ENCODE measurements around the gene PIK3R1.

Gene PIK3R1

DNA sequence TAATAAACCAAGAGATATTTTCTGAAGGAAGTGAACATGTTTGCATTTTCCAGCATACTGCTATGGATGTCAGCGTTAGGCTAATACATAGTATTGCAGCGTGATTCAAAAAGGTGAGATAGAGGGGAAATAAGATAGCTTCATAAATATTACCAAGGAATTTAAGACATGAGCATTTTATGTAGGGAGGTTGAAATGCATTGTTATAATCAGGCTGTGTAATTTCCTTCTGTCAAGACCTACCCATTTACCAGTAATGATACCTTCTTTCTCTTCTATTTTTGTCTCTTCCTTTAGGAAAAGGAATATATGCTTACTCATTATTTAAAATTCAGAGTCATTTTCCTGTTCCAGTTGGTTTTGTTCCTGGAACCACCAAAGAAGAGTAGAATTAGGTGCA, 33.3 kb downstream of the PIK3R1 start:
- H3K4me1 ChIP-seq (ENCODE audit: control insufficient read depth in 2 of 2, insufficient read depth in 2 of 2, low read length in 2 of 2): peaks cover 3 to 19% of the 10 kb centered on the region in 2 donors
- H3K9ac ChIP-seq (ENCODE audit: low read depth in 1 of 2, low read length in 2 of 2): no peak overlapping the region
- H3K36me3 ChIP-seq (ENCODE audit: control insufficient read depth in 2 of 2, insufficient read depth in 2 of 2, low read length in 2 of 2): no peaks in the 10 kb centered on the region
- H3K27ac ChIP-seq (ENCODE audit: low read depth in 2 of 2, low read length in 2 of 2): no peak overlapping the region
- H3K9me3 ChIP-seq (ENCODE audit: control insufficient read depth in 2 of 2, low read length in 2 of 2): no peaks in the 10 kb centered on the region
- no peak overlapping the region for H3K4me3 ChIP-seq (ENCODE audit: low read length in 2 of 2)
- H3K27me3 ChIP-seq (ENCODE audit: control insufficient read depth in 2 of 2, insufficient read depth in 2 of 2, low read length in 2 of 2): no peaks in the 10 kb centered on the region

DNA sequence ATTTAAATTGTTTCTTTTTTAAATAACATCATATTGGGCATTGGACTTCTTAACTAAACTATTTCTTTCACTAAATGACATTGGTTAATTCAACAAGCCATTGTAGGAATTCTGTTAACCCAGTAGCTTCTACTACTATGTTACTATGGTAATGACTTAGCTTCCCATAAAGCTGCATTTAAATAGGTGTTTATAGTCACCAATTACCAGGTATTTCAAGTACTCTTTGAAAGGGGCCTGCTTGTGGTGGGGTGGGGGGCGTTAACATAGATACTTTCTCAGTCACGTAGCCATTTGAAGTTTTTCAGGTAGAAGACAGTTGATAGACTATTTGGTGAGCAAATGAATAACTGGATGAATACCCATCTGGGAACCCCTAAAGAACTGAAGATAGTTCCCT, 34.0 kb downstream of the PIK3R1 start:
- Histone ChIP-seq H3K27me3 (ENCODE audit: control insufficient read depth in 2 of 2, insufficient read depth in 2 of 2, low read length in 2 of 2) (no peaks in the 10 kb centered on the region), H3K27ac (ENCODE audit: low read depth in 2 of 2, low read length in 2 of 2) (no peak overlapping the region), H3K36me3 (ENCODE audit: control insufficient read depth in 2 of 2, insufficient read depth in 2 of 2, low read length in 2 of 2) (no peaks in the 10 kb centered on the region), H3K4me3 (ENCODE audit: low read length in 2 of 2) (no peak overlapping the region), H3K4me1 (ENCODE audit: control insufficient read depth in 2 of 2, insufficient read depth in 2 of 2, low read length in 2 of 2) (peaks cover 3 to 19% of the 10 kb centered on the region in 2 donors), H3K9me3 (ENCODE audit: control insufficient read depth in 2 of 2, low read length in 2 of 2) (no peaks in the 10 kb centered on the region), H3K9ac (ENCODE audit: low read depth in 1 of 2, low read length in 2 of 2) (no peak overlapping the region)

DNA sequence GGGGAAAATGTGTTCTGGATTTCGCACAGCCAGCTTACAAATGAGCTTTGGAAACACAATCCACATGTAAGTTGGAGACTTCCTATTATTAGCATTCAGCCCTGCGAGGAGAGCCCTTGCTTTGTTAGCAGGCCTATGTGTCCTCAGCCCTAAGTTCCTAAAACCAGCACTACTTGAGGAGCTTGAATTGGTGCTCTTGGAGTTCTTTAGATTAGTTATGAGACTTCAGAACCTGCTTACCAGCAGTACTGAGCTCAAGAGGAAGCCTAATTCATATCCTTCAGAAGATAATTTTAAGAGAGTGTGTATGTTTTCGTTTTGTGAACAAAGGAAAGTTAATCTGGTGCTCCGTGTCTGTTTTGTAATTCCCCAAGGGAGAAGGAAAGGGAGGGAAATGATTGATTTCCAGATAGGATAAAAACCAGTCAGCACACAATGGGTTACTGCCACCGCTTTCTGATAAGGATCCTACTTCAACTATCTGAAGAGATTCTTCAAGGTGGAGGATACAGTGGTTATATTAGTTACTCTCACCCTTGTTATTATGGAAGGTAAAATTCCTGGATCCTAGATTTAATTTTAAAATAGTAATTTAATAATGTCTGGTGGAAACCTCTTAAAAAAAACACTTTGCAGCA, 35.2 kb downstream of the PIK3R1 start:
- no peaks in the 10 kb centered on the region for H3K36me3 ChIP-seq (ENCODE audit: control insufficient read depth in 2 of 2, insufficient read depth in 2 of 2, low read length in 2 of 2)
- H3K4me3 ChIP-seq (ENCODE audit: low read length in 2 of 2): no peak overlapping the region
- H3K27ac ChIP-seq (ENCODE audit: low read depth in 2 of 2, low read length in 2 of 2): peak overlapping the region in 1 of 2 donors; percentile 17
- H3K27me3 ChIP-seq (ENCODE audit: control insufficient read depth in 2 of 2, insufficient read depth in 2 of 2, low read length in 2 of 2): no peaks in the 10 kb centered on the region
- H3K9ac ChIP-seq (ENCODE audit: low read depth in 1 of 2, low read length in 2 of 2): no peak overlapping the region
- no peaks in the 10 kb centered on the region for H3K9me3 ChIP-seq (ENCODE audit: control insufficient read depth in 2 of 2, low read length in 2 of 2)
- peaks cover 3 to 19% of the 10 kb centered on the region in 2 donors for H3K4me1 ChIP-seq (ENCODE audit: control insufficient read depth in 2 of 2, insufficient read depth in 2 of 2, low read length in 2 of 2)

DNA sequence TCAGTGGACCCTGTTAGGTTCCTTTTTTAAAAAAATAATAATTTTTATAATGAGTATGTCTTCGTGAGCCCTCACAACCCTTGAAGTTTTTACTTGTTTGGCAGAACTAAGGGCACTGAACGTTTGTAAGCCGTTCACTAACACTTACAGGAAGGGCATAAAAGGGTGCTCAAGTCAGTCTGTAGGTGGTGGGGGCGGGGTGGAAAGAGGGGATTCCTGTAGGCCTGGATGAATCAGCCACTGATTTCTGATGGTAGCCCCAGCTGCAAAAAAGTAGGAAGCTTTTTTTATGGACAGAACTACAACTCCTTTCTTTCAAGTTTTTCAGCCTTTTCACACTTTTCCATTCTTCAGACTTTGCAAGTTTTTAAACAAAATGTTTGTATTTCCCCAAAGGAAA, 35.8 kb downstream of the PIK3R1 start:
- H3K27me3 ChIP-seq (ENCODE audit: control insufficient read depth in 2 of 2, insufficient read depth in 2 of 2, low read length in 2 of 2): no peaks in the 10 kb centered on the region
- no peaks in the 10 kb centered on the region for H3K9me3 ChIP-seq (ENCODE audit: control insufficient read depth in 2 of 2, low read length in 2 of 2)
- H3K4me1 ChIP-seq (ENCODE audit: control insufficient read depth in 2 of 2, insufficient read depth in 2 of 2, low read length in 2 of 2): peaks cover 3 to 19% of the 10 kb centered on the region in 2 donors
- no peaks in the 10 kb centered on the region for H3K36me3 ChIP-seq (ENCODE audit: control insufficient read depth in 2 of 2, insufficient read depth in 2 of 2, low read length in 2 of 2)
- no peak overlapping the region for H3K4me3 ChIP-seq (ENCODE audit: low read length in 2 of 2)
- peak overlapping the region in 1 of 2 donors; percentile 12 for H3K9ac ChIP-seq (ENCODE audit: low read depth in 1 of 2, low read length in 2 of 2)
- no peak overlapping the region for H3K27ac ChIP-seq (ENCODE audit: low read depth in 2 of 2, low read length in 2 of 2)

DNA sequence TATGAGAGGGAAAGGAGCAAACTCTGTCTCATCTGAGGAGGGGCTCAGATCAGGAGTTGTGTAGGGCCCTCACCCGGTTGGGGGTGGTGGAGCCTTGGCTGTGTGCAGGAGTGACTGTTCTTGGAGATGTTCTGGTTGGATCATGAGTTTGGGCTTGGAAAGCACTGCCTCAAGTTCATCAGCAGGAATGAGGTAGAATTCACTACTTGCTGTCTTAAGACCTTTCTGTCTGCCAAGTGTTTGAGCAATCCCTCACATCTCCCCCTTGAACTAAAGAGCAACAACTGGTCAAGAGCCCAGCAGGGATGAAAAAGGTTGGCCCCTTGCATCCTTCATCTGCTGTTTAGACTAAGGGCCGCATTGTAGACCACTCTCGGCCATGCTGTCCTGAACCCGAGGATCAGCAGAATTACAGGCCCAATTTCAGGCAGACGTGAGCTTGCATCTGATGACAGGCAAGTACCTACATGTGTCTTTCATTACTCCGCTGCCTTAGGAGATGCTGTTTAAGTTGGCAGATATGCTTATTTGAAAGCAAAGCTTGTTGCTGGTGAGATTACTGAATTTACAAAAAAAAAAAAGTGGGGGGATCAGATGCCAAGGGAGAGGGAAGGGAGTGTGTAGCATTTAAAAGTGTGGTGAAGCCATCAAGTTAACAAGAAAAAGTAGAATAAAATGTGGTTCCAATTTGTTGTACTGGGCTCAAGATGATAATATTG, 36.4 kb downstream of the PIK3R1 start:
- Histone ChIP-seq H3K9me3 (ENCODE audit: control insufficient read depth in 2 of 2, low read length in 2 of 2) (no peaks in the 10 kb centered on the region), H3K36me3 (ENCODE audit: control insufficient read depth in 2 of 2, insufficient read depth in 2 of 2, low read length in 2 of 2) (no peaks in the 10 kb centered on the region), H3K4me1 (ENCODE audit: control insufficient read depth in 2 of 2, insufficient read depth in 2 of 2, low read length in 2 of 2) (peaks cover 3 to 19% of the 10 kb centered on the region in 2 donors), H3K9ac (ENCODE audit: low read depth in 1 of 2, low read length in 2 of 2) (no peak overlapping the region), H3K27me3 (ENCODE audit: control insufficient read depth in 2 of 2, insufficient read depth in 2 of 2, low read length in 2 of 2) (no peaks in the 10 kb centered on the region), H3K27ac (ENCODE audit: low read depth in 2 of 2, low read length in 2 of 2) (no peak overlapping the region), H3K4me3 (ENCODE audit: low read length in 2 of 2) (no peak overlapping the region)

DNA sequence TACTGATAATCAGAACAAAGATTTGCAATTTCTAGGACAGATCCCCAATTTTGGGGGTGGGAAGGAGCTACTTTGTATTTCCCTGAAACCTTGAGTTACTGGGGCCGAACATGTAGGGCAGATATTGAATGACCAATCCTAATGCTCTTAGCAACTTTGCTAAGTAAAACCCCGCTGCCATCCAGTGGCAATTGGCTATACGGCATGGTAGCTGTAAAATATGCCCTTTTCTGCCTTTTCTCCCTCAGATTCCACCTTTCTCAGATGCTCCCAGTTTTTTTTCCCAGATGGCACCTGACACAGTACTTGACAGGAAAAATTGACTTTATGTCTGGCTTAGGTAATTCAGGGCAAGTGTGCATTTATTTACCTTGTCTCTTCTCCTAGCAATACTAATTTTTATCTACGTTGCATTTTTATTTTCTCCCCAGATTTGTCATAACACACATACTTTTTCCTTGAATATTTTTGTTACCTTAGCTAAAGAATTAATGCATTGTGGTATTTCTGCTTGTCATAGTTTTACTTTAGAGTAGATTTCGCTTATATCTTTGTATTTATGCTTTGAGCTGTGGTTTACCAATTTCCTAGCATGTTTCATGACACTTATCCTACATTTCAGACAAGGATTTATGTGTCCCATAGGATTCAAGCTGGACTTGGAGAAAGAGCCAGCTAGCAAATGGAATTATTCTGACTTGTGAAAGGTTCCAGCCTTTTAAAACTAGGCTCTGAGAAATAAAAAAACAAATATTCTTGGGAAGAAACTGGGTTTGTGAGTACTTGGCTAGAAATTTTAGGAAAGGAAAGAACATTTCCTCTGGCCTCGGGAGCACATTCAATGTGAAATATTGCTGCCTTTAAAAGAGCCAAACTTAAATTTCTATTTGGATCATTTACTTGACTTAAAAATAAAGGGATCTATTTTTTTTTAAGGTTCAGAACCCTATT, 37.4 kb downstream of the PIK3R1 start:
- Histone ChIP-seq H3K27ac (ENCODE audit: low read depth in 2 of 2, low read length in 2 of 2) (peak overlapping the region in 1 of 2 donors; percentile 7), H3K36me3 (ENCODE audit: control insufficient read depth in 2 of 2, insufficient read depth in 2 of 2, low read length in 2 of 2) (no peaks in the 10 kb centered on the region), H3K4me3 (ENCODE audit: low read length in 2 of 2) (no peak overlapping the region), H3K27me3 (ENCODE audit: control insufficient read depth in 2 of 2, insufficient read depth in 2 of 2, low read length in 2 of 2) (no peaks in the 10 kb centered on the region), H3K9ac (ENCODE audit: low read depth in 1 of 2, low read length in 2 of 2) (peak overlapping the region in 1 of 2 donors; percentile 10), H3K4me1 (ENCODE audit: control insufficient read depth in 2 of 2, insufficient read depth in 2 of 2, low read length in 2 of 2) (peaks cover 3 to 19% of the 10 kb centered on the region in 2 donors), H3K9me3 (ENCODE audit: control insufficient read depth in 2 of 2, low read length in 2 of 2) (no peaks in the 10 kb centered on the region)

DNA sequence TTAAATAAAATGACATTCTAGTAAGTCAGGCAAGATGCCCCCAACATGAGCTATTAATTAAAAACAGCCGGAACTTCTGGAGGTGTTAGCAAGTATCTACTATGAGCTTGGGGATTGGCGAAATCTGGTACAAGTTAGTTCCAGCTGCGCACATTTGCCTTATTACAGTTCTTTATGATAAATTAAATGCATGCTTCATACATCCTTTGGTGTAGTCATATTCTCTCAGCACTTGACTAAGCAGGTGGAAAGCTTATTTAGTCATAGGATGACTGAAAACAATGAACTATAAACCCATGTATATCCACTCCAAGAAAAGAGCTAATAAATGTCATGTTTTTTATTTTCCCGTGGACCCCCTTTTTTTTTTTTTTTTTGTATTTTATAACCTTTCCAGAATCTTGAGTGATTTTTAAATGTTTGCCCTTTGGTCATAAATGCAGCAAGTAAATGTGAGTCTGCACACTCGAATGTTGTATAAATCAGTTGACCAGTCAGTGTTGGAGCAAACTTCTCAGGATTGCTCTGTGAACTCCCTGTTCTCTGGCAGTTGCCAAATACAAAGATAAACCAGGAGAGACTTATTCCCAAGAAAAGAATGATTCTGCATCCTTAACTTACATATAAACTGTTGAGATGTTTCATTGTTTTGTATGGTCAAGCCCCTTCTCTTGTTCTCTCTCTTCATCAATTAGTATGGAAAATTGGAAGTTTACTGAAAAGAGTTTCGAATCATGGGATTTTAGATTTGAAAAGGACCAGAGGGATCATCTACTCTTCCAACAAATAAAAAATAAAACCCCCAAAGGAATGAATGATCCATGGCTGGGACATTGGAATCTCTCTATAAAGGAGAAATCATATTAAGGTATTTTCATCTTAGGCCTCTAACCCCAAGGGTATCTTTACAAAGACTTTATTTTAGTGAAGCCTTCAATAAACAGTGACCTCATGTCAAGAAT, 38.3 kb downstream of the PIK3R1 start:
- Histone ChIP-seq H3K36me3 (ENCODE audit: control insufficient read depth in 2 of 2, insufficient read depth in 2 of 2, low read length in 2 of 2) (peaks cover 0 to 2% of the 10 kb centered on the region in 2 donors), H3K4me1 (ENCODE audit: control insufficient read depth in 2 of 2, insufficient read depth in 2 of 2, low read length in 2 of 2) (peaks cover 3 to 14% of the 10 kb centered on the region in 2 donors), H3K4me3 (ENCODE audit: low read length in 2 of 2) (no peak overlapping the region), H3K27ac (ENCODE audit: low read depth in 2 of 2, low read length in 2 of 2) (no peak overlapping the region), H3K9me3 (ENCODE audit: control insufficient read depth in 2 of 2, low read length in 2 of 2) (no peaks in the 10 kb centered on the region), H3K9ac (ENCODE audit: low read depth in 1 of 2, low read length in 2 of 2) (no peak overlapping the region), H3K27me3 (ENCODE audit: control insufficient read depth in 2 of 2, insufficient read depth in 2 of 2, low read length in 2 of 2) (no peaks in the 10 kb centered on the region)

DNA sequence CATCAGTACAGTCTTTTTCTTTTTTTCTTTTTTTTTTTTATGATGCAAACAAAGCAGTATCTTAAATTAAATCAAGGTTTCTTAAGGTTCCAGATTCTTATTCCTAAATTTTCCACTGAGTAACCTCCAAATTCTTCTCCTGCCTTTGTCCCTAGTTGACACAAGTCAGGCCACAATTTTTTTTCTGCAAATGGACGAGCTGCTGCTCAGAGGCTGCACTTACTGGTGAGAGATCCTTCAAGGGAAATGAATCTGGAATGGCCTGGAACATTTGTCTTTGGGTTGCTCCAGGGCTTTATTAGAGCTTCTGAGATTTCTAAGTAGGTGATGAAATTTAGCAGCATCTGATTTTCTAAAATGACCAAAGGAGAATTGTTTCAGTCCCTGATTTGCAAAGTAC, 39.3 kb downstream of the PIK3R1 start:
- H3K9ac ChIP-seq (ENCODE audit: low read depth in 1 of 2, low read length in 2 of 2): no peak overlapping the region
- H3K4me3 ChIP-seq (ENCODE audit: low read length in 2 of 2): no peak overlapping the region
- H3K36me3 ChIP-seq (ENCODE audit: control insufficient read depth in 2 of 2, insufficient read depth in 2 of 2, low read length in 2 of 2): peaks cover 0 to 2% of the 10 kb centered on the region in 2 donors
- H3K4me1 ChIP-seq (ENCODE audit: control insufficient read depth in 2 of 2, insufficient read depth in 2 of 2, low read length in 2 of 2): peaks cover 3 to 13% of the 10 kb centered on the region in 2 donors
- H3K27me3 ChIP-seq (ENCODE audit: control insufficient read depth in 2 of 2, insufficient read depth in 2 of 2, low read length in 2 of 2): no peaks in the 10 kb centered on the region
- no peak overlapping the region for H3K27ac ChIP-seq (ENCODE audit: low read depth in 2 of 2, low read length in 2 of 2)
- H3K9me3 ChIP-seq (ENCODE audit: control insufficient read depth in 2 of 2, low read length in 2 of 2): no peaks in the 10 kb centered on the region

DNA sequence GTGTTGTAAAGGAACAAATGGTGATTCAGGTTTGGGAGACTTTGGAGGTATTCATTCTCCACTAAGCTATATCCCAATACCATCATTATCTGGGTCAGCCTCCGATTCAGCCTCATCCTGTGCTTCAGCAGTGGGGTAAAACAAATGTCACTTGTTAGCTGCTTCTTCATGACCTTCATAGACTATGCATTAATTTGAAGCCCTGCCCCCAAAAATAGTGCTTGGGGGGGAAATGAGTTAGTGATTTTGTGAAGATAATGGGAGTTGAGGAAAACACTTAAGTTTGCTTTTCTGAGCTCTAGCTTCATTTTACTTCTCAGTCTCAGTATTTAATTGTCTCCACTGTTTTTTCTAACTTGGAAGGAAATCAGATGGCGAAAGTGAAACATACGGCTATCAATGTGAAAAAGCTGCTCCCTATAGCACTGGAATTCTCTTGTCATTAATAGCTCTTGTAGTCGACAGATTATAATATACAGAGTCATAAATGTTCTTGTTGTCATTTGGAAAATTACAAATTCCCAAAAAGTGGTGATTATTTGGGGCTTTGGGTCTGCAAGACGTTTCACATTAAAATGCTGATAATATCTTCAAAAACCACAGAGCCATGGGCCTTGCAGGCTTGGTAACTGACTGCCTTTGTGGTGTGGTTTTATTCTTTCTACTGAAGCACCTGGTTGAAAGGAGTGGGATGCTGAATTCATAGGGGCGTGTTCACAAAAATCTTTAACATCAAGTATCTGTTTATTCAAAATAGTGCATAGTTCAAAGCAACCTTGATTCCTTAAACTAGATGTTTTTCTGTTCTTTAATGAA, 40.0 kb downstream of the PIK3R1 start:
- H3K36me3 ChIP-seq (ENCODE audit: control insufficient read depth in 2 of 2, insufficient read depth in 2 of 2, low read length in 2 of 2): peaks cover 0 to 2% of the 10 kb centered on the region in 2 donors
- no peak overlapping the region for H3K9ac ChIP-seq (ENCODE audit: low read depth in 1 of 2, low read length in 2 of 2)
- H3K27ac ChIP-seq (ENCODE audit: low read depth in 2 of 2, low read length in 2 of 2): no peak overlapping the region
- no peaks in the 10 kb centered on the region for H3K27me3 ChIP-seq (ENCODE audit: control insufficient read depth in 2 of 2, insufficient read depth in 2 of 2, low read length in 2 of 2)
- H3K4me3 ChIP-seq (ENCODE audit: low read length in 2 of 2): no peak overlapping the region
- no peaks in the 10 kb centered on the region for H3K9me3 ChIP-seq (ENCODE audit: control insufficient read depth in 2 of 2, low read length in 2 of 2)
- H3K4me1 ChIP-seq (ENCODE audit: control insufficient read depth in 2 of 2, insufficient read depth in 2 of 2, low read length in 2 of 2): peaks cover under 1 to 7% of the 10 kb centered on the region in 2 donors

Measured in mucosa of rectum (tissue), 2 donors.